ENCODE measurements around the gene GSTT4.

DNA sequence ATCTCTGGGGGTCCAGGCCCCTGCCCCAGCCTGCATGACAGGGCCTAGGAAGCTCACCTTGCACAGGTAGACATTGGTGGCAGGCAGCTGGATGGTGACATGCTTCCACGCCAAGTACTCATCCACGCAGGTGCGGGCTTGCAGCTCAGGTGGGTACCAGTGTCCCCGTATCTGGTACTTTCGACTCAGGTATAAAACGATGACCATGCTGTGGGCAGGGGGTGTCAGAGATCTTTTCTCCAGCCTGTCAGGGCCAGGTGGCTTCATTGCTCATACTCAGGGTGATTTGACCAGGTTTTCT lies 1.6 kb upstream of the GSTT4 start:
- TF ChIP-seq HIVEP1 (CRISPR knock-in tag; IDR thresholded peaks at IDR 0.05) = no peak
- TF ChIP-seq BHLHE40 (IDR thresholded peaks at IDR 0.05; ENCODE audit: low read length) = no peak

All from K562 (cell line).